HepG2 (cell line): ENCODE measurements around the gene FGD6. TPM values are rescaled to one million over a fixed set of nuclear protein-coding genes. Genes with fewer than 3 reads are reported as not detected.

Source experiments
- CENPT ChIP-seq: sonication (generic); formaldehyde crosslinking; IDR thresholded peaks from 2 replicates; pipeline ENCODE4 v1.8.0; 2022; ENCODE audit warnings: low read depth, mild to moderate bottlenecking, moderate library complexity, missing genetic modification reagents
- DMAP1 ChIP-seq: IDR thresholded peaks from 2 replicates; pipeline ENCODE4 v1.6.1; 2016
- DR1 ChIP-seq: sonication (generic); formaldehyde crosslinking; IDR thresholded peaks from 2 replicates; pipeline ENCODE4 v1.8.0; 2021; ENCODE audit warnings: mild to moderate bottlenecking, missing genetic modification reagents, inconsistent platforms
- HNRNPLL ChIP-seq: fragments of 200-400 bp; formaldehyde crosslinking; IDR thresholded peaks from 2 replicates; pipeline ENCODE4 v1.6.1; 2017; ENCODE audit warnings: mild to moderate bottlenecking, low read depth, low read length; ENCODE audit not compliant: poor library complexity, severe bottlenecking
- MED1 ChIP-seq: sonication (generic); formaldehyde crosslinking; IDR thresholded peaks from 2 replicates; pipeline ENCODE4 v1.4.0; 2020; ENCODE audit warnings: missing genetic modification reagents
- PHF21A ChIP-seq: sonication (generic); formaldehyde crosslinking; IDR thresholded peaks from 2 replicates; pipeline ENCODE4 v1.5.0; 2020; ENCODE audit warnings: mild to moderate bottlenecking, missing genetic modification reagents
- RAD51 ChIP-seq: fragments of 450-650 bp; IDR thresholded peaks from 2 replicates; pipeline ENCODE4 v1.6.1; 2016; ENCODE audit warnings: borderline replicate concordance
- RBM22 ChIP-seq: fragments of 200-400 bp; formaldehyde crosslinking; optimal IDR thresholded peaks from 2 replicates; pipeline ENCODE3; 2017; ENCODE audit warnings: mild to moderate bottlenecking, low read length, moderate library complexity
- RXRA ChIP-seq: sonication (generic); formaldehyde crosslinking; IDR thresholded peaks from 2 replicates; pipeline ENCODE4 v1.5.1; 2020; ENCODE audit warnings: missing genetic modification reagents
- STAG1 ChIP-seq: sonication (generic); formaldehyde crosslinking; IDR thresholded peaks from 2 replicates; pipeline ENCODE4 v1.4.0; 2020; ENCODE audit warnings: missing genetic modification reagents
- TBX2 ChIP-seq: sonication (generic); formaldehyde crosslinking; IDR thresholded peaks from 2 replicates; pipeline ENCODE4 v1.5.0; 2020; ENCODE audit warnings: missing genetic modification reagents, mild to moderate bottlenecking, borderline replicate concordance
- THAP7 ChIP-seq: sonication (generic); formaldehyde crosslinking; IDR thresholded peaks from 2 replicates; pipeline ENCODE4 v1.8.1; 2023; ENCODE audit warnings: mild to moderate bottlenecking, missing genetic modification reagents
- WIZ ChIP-seq: sonication (generic); formaldehyde crosslinking; IDR thresholded peaks from 2 replicates; pipeline ENCODE4 v1.5.1; 2020; ENCODE audit warnings: mild to moderate bottlenecking, missing genetic modification reagents
- ZFP82 ChIP-seq: sonication (generic); formaldehyde crosslinking; IDR thresholded peaks from 2 replicates; pipeline ENCODE4 v1.5.1; 2020; ENCODE audit warnings: mild to moderate bottlenecking, missing genetic modification reagents, borderline replicate concordance
- ZNF101 ChIP-seq: sonication (generic); formaldehyde crosslinking; IDR thresholded peaks from 2 replicates; pipeline ENCODE4 v1.4.0; 2020; ENCODE audit warnings: mild to moderate bottlenecking, low read depth, missing genetic modification reagents, borderline replicate concordance
- ZNF235 ChIP-seq: sonication (generic); formaldehyde crosslinking; IDR thresholded peaks from 2 replicates; pipeline ENCODE4 v1.8.1; 2023; ENCODE audit warnings: mild to moderate bottlenecking, missing genetic modification reagents, borderline replicate concordance
- ZNF503 ChIP-seq: sonication (generic); formaldehyde crosslinking; IDR thresholded peaks from 2 replicates; pipeline ENCODE4 v1.4.0; 2020; ENCODE audit warnings: missing genetic modification reagents
- ZNF709 ChIP-seq: sonication (generic); formaldehyde crosslinking; IDR thresholded peaks from 2 replicates; pipeline ENCODE4 v1.5.0; 2020; ENCODE audit warnings: mild to moderate bottlenecking, missing genetic modification reagents
- ZNF766 ChIP-seq: sonication (generic); formaldehyde crosslinking; IDR thresholded peaks from 2 replicates; pipeline ENCODE4 v1.5.0; 2020; ENCODE audit warnings: missing genetic modification reagents, borderline replicate concordance
- ZNF772 ChIP-seq: sonication (generic); formaldehyde crosslinking; IDR thresholded peaks from 2 replicates; pipeline ENCODE4 v1.5.0; 2020; ENCODE audit warnings: mild to moderate bottlenecking, missing genetic modification reagents
- polyA plus RNA-seq, 8 experiments: library from polyadenylated mRNA; depleted of rRNA in 3 of 8; stranded (reverse) in 7 of 8; unstranded in 1 of 8; fragments of >200 nt; fragmentation: Illumina TruSeq in 4 of 8; extraction: Trizol in 4 of 8; gene quantifications; 2 replicates each; pipeline versions ENCODE4 v1.2.1 to v1.2.3, GENCODE V29; 2011 to 2016; ENCODE audit warnings: low read depth in 4 of 8, missing spikeins in 1 of 8, mixed read lengths in 1 of 8; ENCODE audit not compliant: insufficient read depth in 1 of 8
- total RNA-seq, 5 experiments: library from RNA; depleted of rRNA; stranded (reverse); fragments of >200 nt; fragmentation: Illumina TruSeq; extraction: Trizol; gene quantifications; 2 replicates each; pipeline ENCODE4 v1.2.3, GENCODE V29; 2016; ENCODE audit warnings: low read depth in 1 of 5
- TF ChIP-seq, protein P1 (sequence below): sonication (generic); formaldehyde crosslinking; IDR thresholded peaks from 2 replicates; pipeline ENCODE4 v1.4.0; 2020; ENCODE audit warnings: missing genetic modification reagents
- TF ChIP-seq, protein P2 (sequence below): sonication (generic); formaldehyde crosslinking; IDR thresholded peaks from 2 replicates; pipeline ENCODE4 v1.8.0; 2023; ENCODE audit warnings: mild to moderate bottlenecking, missing genetic modification reagents
- TF ChIP-seq, protein P3 (sequence below), 2 experiments: sonication (generic) in 1 of 2; formaldehyde crosslinking in 1 of 2; IDR thresholded peaks; 2 replicates each; pipeline versions ENCODE4 v1.5.1 to v1.6.1; 2011 to 2020; ENCODE audit warnings: borderline replicate concordance in 1 of 2, low read depth in 1 of 2, low read length in 1 of 2, mild to moderate bottlenecking in 1 of 2, missing genetic modification reagents in 1 of 2, moderate library complexity in 1 of 2

Gene FGD6
- total and polyA plus RNA-seq, 2 of the 13 experiments (the other 11 are each of a cell fraction or from before 2014, with no cell fraction given): 2.2 to 4.3 TPM

GRCh38 chr12:95072900-95073697 is 144.2 kb downstream of the FGD6 start, which contains the start of gene NR2C1 (continued):
- TF ChIP-seq STAG1 (peak; percentile 48; the same call in 1 of the 2 replicates), MED1 (CRISPR knock-in tag) (peak; percentile 35), ZNF235 (CRISPR knock-in tag) (0 out of 2 replicates have a peak, but pooled peaks have one; percentile 59), THAP7 (CRISPR knock-in tag) (0 out of 2 replicates have a peak, but pooled peaks have one; percentile 22), TBX2 (CRISPR knock-in tag) (peak; percentile 79), RAD51 (no peak), ZNF101 (CRISPR knock-in tag) (no peak; the same call in 1 of the 2 replicates), ZNF709 (CRISPR knock-in tag) (peak; percentile 36; the same call in 1 of the 2 replicates), DMAP1 (peak; percentile 70; the same call in 1 of the 2 replicates), ZFP82 (CRISPR knock-in tag) (peak; percentile 43; the same call in 1 of the 2 replicates), CENPT (CRISPR knock-in tag) (no peak), ZNF766 (CRISPR knock-in tag) (peak; percentile 56; the same call in 1 of the 2 replicates), RXRA (peak; percentile 66), ZNF772 (CRISPR knock-in tag) (peak; percentile 56; the same call in 1 of the 2 replicates), ZNF503 (CRISPR knock-in tag) (no peak), PHF21A (CRISPR knock-in tag) (peak; percentile 64), DR1 (CRISPR knock-in tag) (no peak), HNRNPLL (peak; percentile 92), RBM22 (no peak), WIZ (0 out of 2 replicates have a peak, but pooled peaks have one; percentile 57)
- TF ChIP-seq, protein P1, sequence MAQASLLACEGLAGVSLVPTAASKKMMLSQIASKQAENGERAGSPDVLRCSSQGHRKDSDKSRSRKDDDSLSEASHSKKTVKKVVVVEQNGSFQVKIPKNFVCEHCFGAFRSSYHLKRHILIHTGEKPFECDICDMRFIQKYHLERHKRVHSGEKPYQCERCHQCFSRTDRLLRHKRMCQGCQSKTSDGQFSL (CRISPR knock-in tag): no peak
- TF ChIP-seq, protein P2, sequence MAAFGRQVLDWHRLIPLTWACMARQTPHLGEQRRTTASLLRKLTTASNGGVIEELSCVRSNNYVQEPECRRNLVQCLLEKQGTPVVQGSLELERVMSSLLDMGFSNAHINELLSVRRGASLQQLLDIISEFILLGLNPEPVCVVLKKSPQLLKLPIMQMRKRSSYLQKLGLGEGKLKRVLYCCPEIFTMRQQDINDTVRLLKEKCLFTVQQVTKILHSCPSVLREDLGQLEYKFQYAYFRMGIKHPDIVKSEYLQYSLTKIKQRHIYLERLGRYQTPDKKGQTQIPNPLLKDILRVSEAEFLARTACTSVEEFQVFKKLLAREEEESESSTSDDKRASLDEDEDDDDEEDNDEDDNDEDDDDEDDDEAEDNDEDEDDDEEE: peak; percentile 87
- TF ChIP-seq, protein P3, sequence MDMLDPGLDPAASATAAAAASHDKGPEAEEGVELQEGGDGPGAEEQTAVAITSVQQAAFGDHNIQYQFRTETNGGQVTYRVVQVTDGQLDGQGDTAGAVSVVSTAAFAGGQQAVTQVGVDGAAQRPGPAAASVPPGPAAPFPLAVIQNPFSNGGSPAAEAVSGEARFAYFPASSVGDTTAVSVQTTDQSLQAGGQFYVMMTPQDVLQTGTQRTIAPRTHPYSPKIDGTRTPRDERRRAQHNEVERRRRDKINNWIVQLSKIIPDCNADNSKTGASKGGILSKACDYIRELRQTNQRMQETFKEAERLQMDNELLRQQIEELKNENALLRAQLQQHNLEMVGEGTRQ (IDR thresholded peaks at IDR 0.05; ENCODE audit: low read depth, low read length): no peak
- TF ChIP-seq, protein P3 (CRISPR knock-in tag; IDR thresholded peaks at IDR 0.05; ENCODE audit: borderline replicate concordance): no peak
